Measurements from ENCODE around the gene PARM1. TPM values are rescaled to one million over a fixed set of nuclear protein-coding genes. Genes with fewer than 3 reads are reported as not detected.
A peak's percentile ranks its signal among the peaks of the same experiment; 100 is the strongest.

PARM1 gene
- total and polyA plus RNA-seq, 2 donors from 2014 or later = 42.9 to 62.3 TPM

- no peaks in the 10 kb centered on the region for H3K9me3 ChIP-seq (ENCODE audit: control insufficient read depth in 2 of 3, insufficient read depth in 1 of 3, low read length in 3 of 3)
- H3K4me3 ChIP-seq (ENCODE audit: low read length in 3 of 3) = no peak overlapping the region
- DNase-seq (no peak), FAIRE-seq (no peak)
- H3K9ac ChIP-seq (ENCODE audit: low read length in 3 of 3) = no peak overlapping the region
- H3K4me1 ChIP-seq (ENCODE audit: control insufficient read depth in 2 of 3, insufficient read depth in 2 of 3, low read depth in 1 of 3, low read length in 3 of 3) = no peaks in the 10 kb centered on the region
- no peaks in the 10 kb centered on the region for H3K27me3 ChIP-seq (ENCODE audit: control insufficient read depth, insufficient read depth, low read length)
- intact Hi-C loops (cut with DNase I) = no loop called here
- no peak overlapping the region for H3K27ac ChIP-seq (ENCODE audit: low read depth in 2 of 2, low read length in 2 of 2)
- TF ChIP-seq, protein P1, sequence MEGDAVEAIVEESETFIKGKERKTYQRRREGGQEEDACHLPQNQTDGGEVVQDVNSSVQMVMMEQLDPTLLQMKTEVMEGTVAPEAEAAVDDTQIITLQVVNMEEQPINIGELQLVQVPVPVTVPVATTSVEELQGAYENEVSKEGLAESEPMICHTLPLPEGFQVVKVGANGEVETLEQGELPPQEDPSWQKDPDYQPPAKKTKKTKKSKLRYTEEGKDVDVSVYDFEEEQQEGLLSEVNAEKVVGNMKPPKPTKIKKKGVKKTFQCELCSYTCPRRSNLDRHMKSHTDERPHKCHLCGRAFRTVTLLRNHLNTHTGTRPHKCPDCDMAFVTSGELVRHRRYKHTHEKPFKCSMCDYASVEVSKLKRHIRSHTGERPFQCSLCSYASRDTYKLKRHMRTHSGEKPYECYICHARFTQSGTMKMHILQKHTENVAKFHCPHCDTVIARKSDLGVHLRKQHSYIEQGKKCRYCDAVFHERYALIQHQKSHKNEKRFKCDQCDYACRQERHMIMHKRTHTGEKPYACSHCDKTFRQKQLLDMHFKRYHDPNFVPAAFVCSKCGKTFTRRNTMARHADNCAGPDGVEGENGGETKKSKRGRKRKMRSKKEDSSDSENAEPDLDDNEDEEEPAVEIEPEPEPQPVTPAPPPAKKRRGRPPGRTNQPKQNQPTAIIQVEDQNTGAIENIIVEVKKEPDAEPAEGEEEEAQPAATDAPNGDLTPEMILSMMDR (IDR thresholded peaks at IDR 0.05; ENCODE audit: borderline replicate concordance, extremely low read depth, insufficient read depth) = no peak
- H3K36me3 ChIP-seq (ENCODE audit: control insufficient read depth in 2 of 3, insufficient read depth in 3 of 3, low read length in 3 of 3) = no peaks in the 10 kb centered on the region
Measured at GRCh38 chr4:74890341-74890740, 42.6 kb upstream of the PARM1 start.

DNA sequence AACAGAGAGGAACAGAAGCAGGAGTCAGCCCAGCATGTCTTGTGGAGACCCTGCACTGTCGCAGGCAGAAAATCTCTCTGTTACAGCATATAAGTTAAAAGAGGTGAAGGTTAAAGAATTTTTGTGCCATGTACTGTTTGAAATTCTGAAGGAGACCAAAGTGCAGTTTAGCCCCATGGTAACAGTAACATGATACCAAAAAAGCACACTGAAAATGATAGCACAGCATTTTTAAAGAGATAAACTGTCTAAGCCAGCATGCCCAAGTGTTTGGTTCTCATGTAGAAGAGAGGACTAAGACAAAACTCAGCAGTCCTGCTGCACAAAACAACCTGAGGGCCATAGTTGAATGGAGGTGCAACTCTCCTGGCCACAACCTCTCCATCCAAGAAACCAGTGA lies 41.9 kb upstream of the PARM1 start:
- TF ChIP-seq, protein P1 (IDR thresholded peaks at IDR 0.05; ENCODE audit: borderline replicate concordance, extremely low read depth, insufficient read depth) = no peak
- DNase-seq (peak in 2 of 5 donors; percentile 17 to 18), FAIRE-seq (no peak)
- no peak overlapping the region for H3K27ac ChIP-seq (ENCODE audit: low read depth in 2 of 2, low read length in 2 of 2)
- intact Hi-C loops (cut with DNase I) = no loop called here
- H3K27me3 ChIP-seq (ENCODE audit: control insufficient read depth, insufficient read depth, low read length) = no peaks in the 10 kb centered on the region
- no peak overlapping the region for H3K4me3 ChIP-seq (ENCODE audit: low read length in 3 of 3)
- no peaks in the 10 kb centered on the region for H3K4me1 ChIP-seq (ENCODE audit: control insufficient read depth in 2 of 3, insufficient read depth in 2 of 3, low read depth in 1 of 3, low read length in 3 of 3)
- H3K36me3 ChIP-seq (ENCODE audit: control insufficient read depth in 2 of 3, insufficient read depth in 3 of 3, low read length in 3 of 3) = no peaks in the 10 kb centered on the region
- H3K9ac ChIP-seq (ENCODE audit: low read length in 3 of 3) = no peak overlapping the region
- no peaks in the 10 kb centered on the region for H3K9me3 ChIP-seq (ENCODE audit: control insufficient read depth in 2 of 3, insufficient read depth in 1 of 3, low read length in 3 of 3)

- FAIRE-seq (no peak), DNase-seq (no peak)
- no peaks in the 10 kb centered on the region for H3K9me3 ChIP-seq (ENCODE audit: control insufficient read depth in 2 of 3, insufficient read depth in 1 of 3, low read length in 3 of 3)
- intact Hi-C loops (cut with DNase I) = no loop called here
- TF ChIP-seq, protein P1 (IDR thresholded peaks at IDR 0.05; ENCODE audit: borderline replicate concordance, extremely low read depth, insufficient read depth) = no peak
- H3K36me3 ChIP-seq (ENCODE audit: control insufficient read depth in 2 of 3, insufficient read depth in 3 of 3, low read length in 3 of 3) = no peaks in the 10 kb centered on the region
- peak overlapping the region in 1 of 3 donors; percentile 32 for H3K4me3 ChIP-seq (ENCODE audit: low read length in 3 of 3)
- no peak overlapping the region for H3K9ac ChIP-seq (ENCODE audit: low read length in 3 of 3)
- no peaks in the 10 kb centered on the region for H3K4me1 ChIP-seq (ENCODE audit: control insufficient read depth in 2 of 3, insufficient read depth in 2 of 3, low read depth in 1 of 3, low read length in 3 of 3)
- H3K27me3 ChIP-seq (ENCODE audit: control insufficient read depth, insufficient read depth, low read length) = no peaks in the 10 kb centered on the region
- no peak overlapping the region for H3K27ac ChIP-seq (ENCODE audit: low read depth in 2 of 2, low read length in 2 of 2)
Measured at GRCh38 chr4:74893171-74893570, 39.7 kb upstream of the PARM1 start.

DNA sequence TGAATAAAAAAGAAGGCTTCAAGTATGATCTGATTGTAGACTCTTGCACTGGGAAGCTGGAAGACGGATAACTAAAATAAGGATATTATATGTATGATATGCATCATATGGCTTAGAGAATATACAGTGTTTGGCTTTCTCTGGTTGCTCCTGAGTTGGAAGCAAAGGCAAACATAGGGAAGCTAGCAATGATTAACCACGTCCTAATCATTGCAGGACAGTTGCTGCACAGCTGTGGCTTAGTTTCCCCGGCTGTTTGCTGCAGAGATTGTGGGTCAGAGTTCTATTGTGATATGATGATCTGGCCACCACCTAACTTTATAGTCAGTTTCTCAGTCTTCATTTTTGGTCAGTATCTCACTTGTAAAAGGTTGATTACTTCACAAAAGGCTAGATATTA lies 36.3 kb upstream of the PARM1 start:
- intact Hi-C loops (cut with DNase I) = no loop called here
- H3K9ac ChIP-seq (ENCODE audit: low read length in 3 of 3) = no peak overlapping the region
- H3K36me3 ChIP-seq (ENCODE audit: control insufficient read depth in 2 of 3, insufficient read depth in 3 of 3, low read length in 3 of 3) = no peaks in the 10 kb centered on the region
- no peaks in the 10 kb centered on the region for H3K27me3 ChIP-seq (ENCODE audit: control insufficient read depth, insufficient read depth, low read length)
- no peak for FAIRE-seq
- peak in 1 of 5 donors; percentile 14 for DNase-seq
- TF ChIP-seq, protein P1 (IDR thresholded peaks at IDR 0.05; ENCODE audit: borderline replicate concordance, extremely low read depth, insufficient read depth) = no peak
- H3K9me3 ChIP-seq (ENCODE audit: control insufficient read depth in 2 of 3, insufficient read depth in 1 of 3, low read length in 3 of 3) = no peaks in the 10 kb centered on the region
- no peaks in the 10 kb centered on the region for H3K4me1 ChIP-seq (ENCODE audit: control insufficient read depth in 2 of 3, insufficient read depth in 2 of 3, low read depth in 1 of 3, low read length in 3 of 3)
- no peak overlapping the region for H3K4me3 ChIP-seq (ENCODE audit: low read length in 3 of 3)
- H3K27ac ChIP-seq (ENCODE audit: low read depth in 2 of 2, low read length in 2 of 2) = no peak overlapping the region

Data from kidney (tissue), 14 donors.